Osteocyte (in vitro differentiated cells): Measurements from ENCODE around the gene OR52D1. TPM values are rescaled to one million over a fixed set of nuclear protein-coding genes. Genes with fewer than 3 reads are reported as not detected.

ENCODE experiments used
- DNase-seq: peaks from one replicate; pipeline ENCODE4 v3.0.0; 2021; ENCODE audit warnings: mixed read lengths; ENCODE audit not compliant: unreplicated experiment; ENCODE audit errors: extremely low spot score
- H3K27ac Mint-ChIP-seq: one replicate; pipeline ENCODE4 v1.8.0; 2021; ENCODE audit warnings: mild to moderate bottlenecking, mixed read lengths; ENCODE audit not compliant: unreplicated experiment
- H3K27me3 Mint-ChIP-seq: one replicate; pipeline ENCODE4 v1.8.0; 2021; ENCODE audit warnings: mixed read lengths; ENCODE audit not compliant: unreplicated experiment
- H3K36me3 Mint-ChIP-seq: one replicate; pipeline ENCODE4 v1.8.0; 2021; ENCODE audit warnings: mixed read lengths; ENCODE audit not compliant: unreplicated experiment
- H3K4me1 Mint-ChIP-seq: one replicate; pipeline ENCODE4 v1.8.0; 2021; ENCODE audit warnings: mixed read lengths; ENCODE audit not compliant: unreplicated experiment
- H3K4me3 Mint-ChIP-seq: one replicate; pipeline ENCODE4 v1.8.0; 2021; ENCODE audit warnings: mild to moderate bottlenecking, moderate library complexity, mixed read lengths; ENCODE audit not compliant: unreplicated experiment
- H3K9me3 Mint-ChIP-seq: one replicate; pipeline ENCODE4 v1.8.0; 2021; ENCODE audit warnings: mixed read lengths; ENCODE audit not compliant: unreplicated experiment
- total RNA-seq: library from RNA; stranded (reverse); gene quantifications from 2 replicates; pipeline ENCODE4 v1.2.1, GENCODE V29; 2021
- TF ChIP-seq, protein P1 (sequence below): fragments of 200-600 bp; sonication (generic); IDR thresholded peaks from 2 replicates; pipeline ENCODE4 v1.5.0; 2021; ENCODE audit warnings: antibody characterized with exemption, mild to moderate bottlenecking, moderate library complexity

OR52D1 gene
- total RNA-seq, 1 donor from 2014 or later, result not detected

DNA sequence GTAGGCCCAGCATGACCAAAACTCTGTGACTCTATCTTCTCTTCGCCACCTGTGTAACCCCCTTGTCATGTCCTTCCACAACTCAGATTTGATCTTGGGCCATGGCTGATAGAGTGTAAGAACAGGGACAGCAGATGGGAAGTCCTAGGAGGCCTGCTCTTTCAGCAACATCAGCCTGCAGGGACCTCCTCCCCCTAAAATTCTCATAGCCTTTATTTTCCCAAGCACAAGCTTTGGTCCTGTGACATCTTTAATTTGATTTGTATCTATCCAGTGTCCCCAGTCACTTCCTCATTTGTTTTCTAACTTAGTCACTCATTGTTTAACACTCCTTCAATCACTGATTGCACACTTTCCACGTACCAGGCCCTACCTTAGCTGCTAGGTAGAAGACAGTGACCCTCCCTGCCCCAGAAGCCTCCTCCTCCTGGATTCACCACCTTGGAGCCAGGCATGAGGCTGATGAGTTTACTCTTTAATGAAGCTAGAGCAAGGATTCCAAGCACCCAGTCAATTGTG lies 16.0 kb downstream of the OR52D1 start:
- Mint-ChIP-seq H3K4me1 (no peaks in the 10 kb centered on the region), H3K27me3 (peaks cover 7% of the 10 kb centered on the region), H3K4me3 (no peak overlapping the region), H3K36me3 (no peaks in the 10 kb centered on the region), H3K9me3 (no peaks in the 10 kb centered on the region), H3K27ac (no peak overlapping the region)
- no peak for DNase-seq
- TF ChIP-seq, protein P1, sequence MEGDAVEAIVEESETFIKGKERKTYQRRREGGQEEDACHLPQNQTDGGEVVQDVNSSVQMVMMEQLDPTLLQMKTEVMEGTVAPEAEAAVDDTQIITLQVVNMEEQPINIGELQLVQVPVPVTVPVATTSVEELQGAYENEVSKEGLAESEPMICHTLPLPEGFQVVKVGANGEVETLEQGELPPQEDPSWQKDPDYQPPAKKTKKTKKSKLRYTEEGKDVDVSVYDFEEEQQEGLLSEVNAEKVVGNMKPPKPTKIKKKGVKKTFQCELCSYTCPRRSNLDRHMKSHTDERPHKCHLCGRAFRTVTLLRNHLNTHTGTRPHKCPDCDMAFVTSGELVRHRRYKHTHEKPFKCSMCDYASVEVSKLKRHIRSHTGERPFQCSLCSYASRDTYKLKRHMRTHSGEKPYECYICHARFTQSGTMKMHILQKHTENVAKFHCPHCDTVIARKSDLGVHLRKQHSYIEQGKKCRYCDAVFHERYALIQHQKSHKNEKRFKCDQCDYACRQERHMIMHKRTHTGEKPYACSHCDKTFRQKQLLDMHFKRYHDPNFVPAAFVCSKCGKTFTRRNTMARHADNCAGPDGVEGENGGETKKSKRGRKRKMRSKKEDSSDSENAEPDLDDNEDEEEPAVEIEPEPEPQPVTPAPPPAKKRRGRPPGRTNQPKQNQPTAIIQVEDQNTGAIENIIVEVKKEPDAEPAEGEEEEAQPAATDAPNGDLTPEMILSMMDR, result no peak

DNA sequence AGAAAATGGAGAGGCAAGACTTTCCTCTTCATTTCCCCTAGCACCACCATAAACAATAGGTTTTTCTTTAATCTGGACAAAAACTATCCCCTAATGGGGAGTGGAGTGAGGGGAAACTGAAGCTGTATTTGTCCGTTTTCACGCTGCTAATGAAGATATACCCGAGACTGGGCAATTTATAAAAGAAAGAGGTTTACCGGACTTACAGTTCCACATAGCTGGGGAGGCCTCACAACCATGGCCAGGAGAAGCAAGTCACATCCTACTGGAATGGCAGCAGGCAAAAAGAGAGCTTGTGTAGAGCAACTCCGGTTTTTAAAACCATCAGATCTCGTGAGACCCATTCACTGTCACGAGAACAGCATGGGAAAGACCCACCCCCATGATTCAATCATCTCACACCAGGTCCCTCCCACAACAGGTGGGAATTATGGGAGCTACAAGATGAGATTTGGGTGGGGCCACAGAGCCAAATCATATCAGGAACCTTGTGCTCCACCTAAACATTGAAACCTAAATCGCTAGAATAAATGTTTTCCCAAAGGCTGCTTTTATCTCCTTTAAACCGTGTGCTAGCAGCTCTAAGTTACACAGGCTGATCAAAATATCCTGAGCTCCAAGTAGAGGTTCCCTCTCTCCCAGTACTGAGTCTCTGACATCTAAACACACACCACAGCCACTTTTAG lies 17.0 kb downstream of the OR52D1 start:
- Mint-ChIP-seq H3K27me3 (peaks cover 8% of the 10 kb centered on the region), H3K4me1 (no peaks in the 10 kb centered on the region), H3K27ac (no peak overlapping the region), H3K4me3 (no peak overlapping the region), H3K36me3 (no peaks in the 10 kb centered on the region), H3K9me3 (no peaks in the 10 kb centered on the region)
- no peak for DNase-seq
- TF ChIP-seq, protein P1, result no peak

DNA sequence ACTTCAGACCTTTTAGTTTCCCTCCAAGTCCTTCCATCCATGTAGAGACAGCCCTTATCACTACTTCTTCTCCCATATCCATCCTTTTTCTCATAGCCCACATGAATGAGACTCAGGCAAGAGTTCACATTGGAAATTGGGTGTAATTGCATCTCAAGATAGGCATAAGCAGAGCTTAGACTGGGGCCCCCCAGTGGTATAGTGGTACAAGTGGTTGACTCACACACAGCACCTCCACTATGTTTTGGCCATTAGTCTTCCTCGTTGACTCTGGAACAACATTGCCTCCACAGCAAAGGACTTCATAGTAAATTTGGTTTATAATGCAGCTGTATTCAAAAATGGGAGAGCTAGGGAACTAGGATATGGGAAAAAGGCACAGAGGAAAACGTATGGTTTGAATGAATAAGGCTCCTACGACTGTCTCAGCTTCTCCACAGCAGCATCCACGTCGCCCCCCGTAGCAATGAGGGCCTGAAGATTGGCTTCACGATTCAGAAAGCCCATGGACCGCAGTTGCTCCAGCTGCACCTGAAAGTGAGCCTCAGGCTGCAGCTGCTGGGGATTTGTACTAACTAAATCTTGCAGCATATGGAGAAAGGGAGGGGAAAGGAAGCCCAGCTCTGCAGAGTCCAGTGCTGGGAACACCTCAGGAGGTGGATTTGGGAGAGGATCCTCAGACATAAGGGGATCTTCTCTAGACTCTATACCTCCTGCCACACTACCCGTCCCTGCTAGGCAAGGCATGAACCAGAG lies 18.9 kb downstream of the OR52D1 start:
- Mint-ChIP-seq H3K4me3 (no peak overlapping the region), H3K27ac (no peak overlapping the region), H3K9me3 (no peaks in the 10 kb centered on the region), H3K4me1 (no peaks in the 10 kb centered on the region), H3K36me3 (no peaks in the 10 kb centered on the region), H3K27me3 (peaks cover 12% of the 10 kb centered on the region)
- TF ChIP-seq, protein P1, result no peak
- no peak for DNase-seq

DNA sequence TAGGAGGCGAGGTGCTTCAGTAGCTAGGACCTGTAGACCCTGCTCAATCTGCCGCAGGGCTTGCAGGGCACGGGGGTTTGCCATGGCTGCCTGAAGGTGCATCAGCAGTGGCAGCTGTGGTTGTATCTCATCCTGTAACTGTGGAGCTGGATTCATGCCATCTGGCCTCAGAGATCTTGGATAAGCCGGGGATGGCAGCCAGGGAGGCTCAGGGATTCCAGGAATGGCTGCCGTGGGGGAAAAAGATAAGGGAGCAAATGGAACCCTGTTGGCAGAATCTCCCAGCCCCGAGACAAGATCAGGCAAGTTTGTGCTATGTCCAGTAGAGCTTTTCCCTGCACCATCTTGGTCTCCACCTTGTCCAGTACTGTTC lies 19.4 kb downstream of the OR52D1 start:
- Mint-ChIP-seq H3K4me1 (no peaks in the 10 kb centered on the region), H3K9me3 (no peaks in the 10 kb centered on the region), H3K4me3 (no peak overlapping the region), H3K36me3 (no peaks in the 10 kb centered on the region), H3K27me3 (peaks cover 14% of the 10 kb centered on the region), H3K27ac (no peak overlapping the region)
- TF ChIP-seq, protein P1, result no peak
- no peak for DNase-seq

DNA sequence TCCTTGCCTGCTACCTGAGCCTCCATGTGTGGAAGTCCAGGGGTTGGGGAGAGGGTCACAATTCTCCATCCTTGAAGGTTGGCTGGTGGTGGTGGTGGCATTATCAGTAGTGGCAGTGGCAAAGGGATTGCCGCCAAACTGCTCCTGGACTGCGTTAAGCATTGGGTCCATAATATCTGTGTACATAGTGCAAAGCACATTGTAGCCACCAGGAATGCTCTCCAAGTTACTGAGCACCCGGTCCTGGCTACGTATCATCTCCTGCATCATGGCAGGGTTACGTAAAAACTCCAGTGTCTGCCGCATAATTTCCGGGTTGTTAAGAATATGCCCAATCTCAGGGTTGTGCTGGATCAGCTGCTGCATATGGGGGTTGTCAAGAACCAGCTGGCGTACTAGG lies 20.1 kb downstream of the OR52D1 start:
- DNase-seq, result no peak
- no peaks in the 10 kb centered on the region for H3K4me1 Mint-ChIP-seq
- TF ChIP-seq, protein P1, result no peak
- peaks cover 18% of the 10 kb centered on the region for H3K27me3 Mint-ChIP-seq
- H3K36me3 Mint-ChIP-seq, result no peaks in the 10 kb centered on the region
- H3K9me3 Mint-ChIP-seq, result no peaks in the 10 kb centered on the region
- H3K4me3 Mint-ChIP-seq, result no peak overlapping the region
- no peak overlapping the region for H3K27ac Mint-ChIP-seq
